Renal cortex interstitium (tissue), 11 donors: Measurements from ENCODE around the gene DOCK3. TPM values are rescaled to one million over a fixed set of nuclear protein-coding genes. Genes with fewer than 3 reads are reported as not detected.

Source experiments
- DNase-seq, 11 donors: peaks; one replicate each; pipeline ENCODE4 v3.0.0-alpha.2; 2013; ENCODE audit warnings: low read depth in 9 of 11, low spot score in 4 of 11; ENCODE audit errors: extremely low read depth in 1 of 11
- polyA plus RNA-seq, 3 donors: library from polyadenylated mRNA; unstranded; fragments of 120-200 nt; gene quantifications; one replicate each; pipeline ENCODE4 v1.2.1, GENCODE V29; 2013; ENCODE audit not compliant: insufficient read length in 3 of 3

DOCK3 gene
- polyA plus RNA-seq, 3 donors, result 1.4 to 2.2 (median 1.5) TPM

GRCh38 chr3:51395493-51396213, 720.9 kb downstream of the DOCK3 start:
- DNase-seq, result no peak

- no peak for DNase-seq
Observed at GRCh38 chr3:51396401-51396800, 721.7 kb downstream of the DOCK3 start.

- DNase-seq, result no peak
Observed at GRCh38 chr3:51397392-51397791, 722.7 kb downstream of the DOCK3 start.

- no peak for DNase-seq
Observed at GRCh38 chr3:51398595-51399310, 724.0 kb downstream of the DOCK3 start.

- no peak for DNase-seq
Observed at GRCh38 chr3:51400166-51400565, 725.4 kb downstream of the DOCK3 start.

GRCh38 chr3:51401735-51402134, 727.0 kb downstream of the DOCK3 start:
- no peak for DNase-seq

- DNase-seq, result no peak
Observed at GRCh38 chr3:51403675-51404074, 728.9 kb downstream of the DOCK3 start.

- DNase-seq, result no peak
Observed at GRCh38 chr3:51408021-51408420, 733.3 kb downstream of the DOCK3 start.

GRCh38 chr3:51408813-51409212, 734.1 kb downstream of the DOCK3 start:
- no peak for DNase-seq

GRCh38 chr3:51422211-51422610, 747.5 kb downstream of the DOCK3 start:
- no peak for DNase-seq

GRCh38 chr3:51426921-51427320, 752.2 kb downstream of the DOCK3 start:
- DNase-seq, result no peak

- DNase-seq, result no peak
Observed at GRCh38 chr3:51429138-51429537, 754.4 kb downstream of the DOCK3 start.

Other genes starting within 250 kb of the DOCK3 start
- gene CACNA2D2, start 171.3 kb upstream of the DOCK3 start, polyA plus RNA-seq, result 10 to 100 TPM; 14.0 to 17.2 (median 14.6) TPM
- 10 to 100 TPM; 16.0 to 19.6 (median 16.9) TPM for gene C3orf18, start 107.2 kb upstream of the DOCK3 start, polyA plus RNA-seq
- 10 to 100 TPM; 21.9 to 34.0 (median 25.3) TPM for gene HEMK1, start 105.4 kb upstream of the DOCK3 start, polyA plus RNA-seq
- 10 to 100 TPM; 30.5 to 34.9 (median 30.6) TPM for gene CISH, start 63.2 kb upstream of the DOCK3 start, polyA plus RNA-seq
- 10 to 100 TPM; 38.4 to 54.7 (median 54.5) TPM for gene MAPKAPK3, start 57.8 kb upstream of the DOCK3 start, polyA plus RNA-seq